Stimulated activated CD4-positive, alpha-beta T cell treated with anti-CD3 and anti-CD28 coated beads, Interleukin-1b, Interleukin-23, amount 100 ng/mL, for 1 hour (primary cell): ENCODE data around the gene RRP7A.
"Not testable (repeated sequence)": the region's sequence is repeated elsewhere in the genome, so short reads cannot be mapped to it uniquely, and the experiment has no call there.

Experiments
- DNase-seq, 2 donors: peaks; one replicate each; pipeline ENCODE4 v3.0.0-alpha.2; 2020; ENCODE audit warnings: low read depth in 2 of 2

Gene RRP7A

GRCh38 chr22:42519525-42520401 is at the start of gene RRP7A:
Gene RRP7A, minus strand, starts transcription at chr22:42519796. Its CDS starts 10 bp downstream, at chr22:42519786.
- peak; percentile 66 to 75 for DNase-seq

GRCh38 chr22:42567950-42568349 is 48.4 kb upstream of the RRP7A start:
- DNase-seq: not testable (repeated sequence)

DNA sequence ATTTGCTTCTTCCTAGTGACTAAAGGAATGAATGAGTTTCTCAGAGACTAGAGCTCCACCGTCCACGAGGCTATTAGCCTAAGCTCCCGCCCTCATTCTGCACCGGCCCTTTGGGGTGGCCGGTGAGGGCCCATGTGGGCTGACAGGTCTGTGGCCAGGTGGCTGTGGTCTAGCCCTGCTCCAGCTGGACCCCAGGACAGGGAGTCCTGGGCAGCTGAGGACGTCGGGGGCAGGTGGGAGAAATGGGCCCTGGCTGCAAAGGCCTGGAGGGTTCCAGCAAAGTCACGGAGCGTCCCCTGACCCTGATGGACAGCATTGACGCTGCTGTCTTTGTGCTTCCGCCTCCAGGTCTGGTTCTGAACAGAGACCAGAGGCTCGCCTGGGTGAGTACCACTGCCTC is 46.4 kb upstream of the RRP7A start:
- no peak for DNase-seq

GRCh38 chr22:42564699-42565098 is 45.1 kb upstream of the RRP7A start:
- no peak for DNase-seq

GRCh38 chr22:42563943-42564342 is 44.3 kb upstream of the RRP7A start:
- DNase-seq: not testable (repeated sequence)

GRCh38 chr22:42562684-42563083 is 43.1 kb upstream of the RRP7A start:
- no peak for DNase-seq

DNA sequence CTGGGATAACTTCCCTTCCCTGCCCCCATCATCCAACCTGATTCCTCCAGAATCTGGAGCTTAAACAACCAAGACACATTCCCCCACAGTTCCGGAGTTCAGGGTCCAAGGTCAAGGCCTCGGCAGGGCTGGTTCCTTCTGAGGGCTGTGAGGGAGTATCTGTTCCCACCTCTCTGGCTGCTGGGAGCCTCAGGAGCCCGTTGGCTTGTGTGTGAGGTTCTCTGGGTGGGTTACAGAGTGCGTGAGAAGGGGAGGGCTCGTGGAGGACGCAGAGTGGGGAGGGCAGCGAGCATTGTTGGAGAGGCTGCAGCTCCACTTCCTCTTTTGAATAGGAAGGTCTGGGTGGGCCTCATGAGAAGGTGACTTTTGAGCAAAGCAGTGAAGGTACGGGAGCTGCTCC is 42.7 kb upstream of the RRP7A start:
- DNase-seq: no peak

DNA sequence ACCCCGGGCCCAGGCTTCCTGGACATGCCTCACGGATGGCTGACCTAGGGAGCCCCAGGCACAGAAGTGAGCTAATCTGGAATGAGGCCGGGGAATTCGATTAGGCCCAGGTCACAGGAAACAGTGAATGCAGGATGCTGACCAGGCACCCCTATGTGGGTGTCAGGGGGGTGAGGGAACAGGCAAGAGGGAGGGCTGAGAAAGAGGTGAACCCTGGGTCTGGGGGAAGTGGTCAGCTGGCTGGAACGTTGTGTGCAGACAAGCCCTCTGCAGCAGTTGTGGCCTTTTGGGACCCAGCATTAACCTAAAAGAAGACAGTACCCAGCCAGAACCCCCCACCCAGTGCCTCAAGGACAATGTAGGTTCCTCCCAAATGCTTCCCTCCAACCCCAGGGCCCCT is 42.3 kb upstream of the RRP7A start:
- no peak for DNase-seq

DNA sequence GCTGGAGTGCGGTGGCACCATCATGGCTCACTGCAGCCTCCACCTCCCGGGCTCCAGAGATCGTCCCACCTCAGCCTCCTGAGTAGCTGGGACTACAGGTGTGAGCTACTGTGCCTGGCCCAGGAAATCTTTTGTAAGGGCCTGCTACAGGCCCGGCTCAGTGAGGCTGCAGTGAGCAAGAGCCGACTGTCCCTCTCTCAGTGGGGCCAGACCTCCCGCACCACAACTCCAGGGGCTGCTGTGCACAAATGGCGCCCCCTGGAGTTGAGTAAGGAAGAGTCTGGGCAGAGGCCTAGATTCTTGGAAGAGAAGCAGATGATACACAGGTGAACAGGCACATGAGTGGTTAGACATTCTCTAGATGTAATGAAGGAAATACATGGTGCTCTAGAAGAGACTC is 41.2 kb upstream of the RRP7A start:
- DNase-seq: no peak

DNA sequence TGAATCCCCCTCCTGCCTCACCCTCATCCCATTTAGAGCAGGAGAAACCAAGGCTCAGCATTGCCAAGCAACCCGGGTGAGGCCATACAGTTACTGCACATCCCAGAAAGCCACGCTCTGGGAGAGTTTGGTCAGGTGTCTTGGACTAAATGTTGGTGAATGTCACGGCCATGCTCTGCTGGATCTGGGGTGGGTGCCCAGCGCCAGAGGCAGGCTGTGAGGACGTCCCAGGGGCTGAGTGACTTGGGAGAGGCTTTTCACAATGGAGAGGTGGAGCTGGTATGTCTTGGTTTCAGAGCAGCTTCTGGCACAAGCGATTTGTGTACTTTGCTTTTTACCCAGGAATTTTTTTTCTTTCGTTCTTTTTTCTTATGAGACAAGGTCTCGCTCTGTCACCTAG is 40.8 kb upstream of the RRP7A start:
- no peak for DNase-seq

- peak; percentile 69 to 81 for DNase-seq
Measured at GRCh38 chr22:42553475-42554361, 34.1 kb upstream of the RRP7A start, which contains the start of gene SERHL2. Gene SERHL2, plus strand, starts transcription at chr22:42553956. Its CDS starts 65 bp downstream, at chr22:42554021.

DNA sequence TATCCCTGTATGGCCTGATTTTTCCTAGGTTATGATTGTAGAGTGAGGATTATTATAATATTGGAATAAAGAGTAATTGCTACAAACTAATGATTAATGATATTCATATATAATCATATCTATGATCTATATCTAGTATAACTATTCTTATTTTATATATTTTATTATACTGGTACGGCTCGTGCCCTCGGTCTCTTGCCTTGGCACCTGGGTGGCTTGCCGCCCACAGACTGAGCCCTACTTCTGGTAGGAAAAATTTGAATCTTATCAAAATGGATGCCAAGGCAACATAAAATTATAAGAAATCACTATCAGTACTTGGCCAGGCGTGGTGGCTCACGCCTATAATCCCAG is 32.7 kb upstream of the RRP7A start:
- DNase-seq: not testable (repeated sequence)

DNA sequence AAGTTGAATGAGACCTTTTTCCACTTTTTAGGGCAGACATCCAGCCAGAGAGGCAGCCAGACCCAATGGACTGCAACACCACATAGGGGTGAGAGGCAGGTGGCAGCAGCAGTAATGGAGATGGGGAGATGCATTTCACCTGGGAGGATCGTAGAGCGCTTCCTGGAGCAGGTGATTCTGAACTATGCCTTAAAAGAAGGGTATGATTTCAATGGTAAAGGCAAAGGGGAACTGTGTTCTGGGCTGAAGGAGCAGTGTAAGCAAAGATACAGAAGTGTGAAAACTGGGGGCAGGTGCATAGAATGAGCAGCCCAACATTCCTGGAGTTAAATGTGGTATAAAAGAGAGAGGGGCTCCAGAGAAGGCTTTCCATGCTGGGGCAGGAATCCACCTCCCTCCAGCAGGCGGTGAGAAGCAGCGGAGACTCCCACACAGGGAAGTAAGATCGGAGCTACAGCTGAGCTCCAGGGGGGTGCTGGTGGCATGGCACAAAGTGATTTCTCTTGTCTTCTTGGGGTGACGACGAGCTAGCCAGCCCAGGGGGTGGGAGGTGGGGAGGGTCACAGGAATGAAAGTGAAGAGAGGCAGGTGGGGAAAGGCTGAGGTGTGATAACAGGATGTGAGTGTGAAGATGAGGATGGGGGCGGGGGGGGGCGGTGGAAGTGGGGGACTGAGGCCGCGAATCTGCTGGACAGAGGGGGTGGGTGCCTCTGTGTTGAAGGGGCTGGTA is 29.9 kb upstream of the RRP7A start:
- DNase-seq: no peak

GRCh38 chr22:42548597-42549330 is 29.2 kb upstream of the RRP7A start:
- no peak for DNase-seq

DNA sequence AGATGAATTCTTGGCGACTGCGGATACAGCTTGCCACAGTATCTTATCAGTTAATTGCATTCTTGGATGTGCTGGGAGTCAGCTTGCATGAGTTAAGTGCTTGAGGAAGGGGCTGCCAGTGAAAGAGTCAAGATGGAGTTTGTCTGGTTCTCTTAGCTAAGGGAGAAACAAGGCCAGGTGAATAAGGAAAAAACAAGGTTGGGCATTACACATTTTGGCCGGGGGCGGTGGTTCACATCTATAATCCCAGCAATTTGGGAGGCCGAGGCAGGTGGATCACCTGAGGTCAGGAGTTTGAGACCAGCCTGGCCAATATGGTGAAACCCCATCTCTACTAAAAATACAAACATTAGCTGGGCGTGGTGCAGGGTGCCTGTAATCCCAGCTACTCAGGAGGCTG is 28.5 kb upstream of the RRP7A start:
- not testable (repeated sequence) for DNase-seq

DNA sequence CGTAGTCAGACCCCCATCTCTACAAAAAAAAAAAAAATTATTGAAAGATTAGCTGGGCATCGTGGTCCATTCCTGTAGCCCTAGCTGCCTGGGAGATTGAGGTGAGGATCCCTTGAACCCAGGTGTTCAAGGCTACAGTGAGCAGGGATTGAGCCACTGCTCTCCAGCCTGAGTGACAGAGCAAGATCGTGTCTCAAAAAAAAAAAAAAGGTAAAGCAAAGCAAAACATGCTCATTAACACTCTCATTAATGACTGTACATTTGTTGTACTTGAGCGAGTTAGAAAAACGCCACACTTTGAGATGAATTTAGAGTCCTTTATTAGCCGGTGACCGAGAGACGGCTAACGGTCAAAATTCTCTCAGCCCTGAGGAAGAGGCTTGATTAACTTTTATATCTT is 28.0 kb upstream of the RRP7A start:
- DNase-seq: no peak

GRCh38 chr22:42544686-42545085 is 25.1 kb upstream of the RRP7A start:
- no peak for DNase-seq

- not testable (repeated sequence) for DNase-seq
Measured at GRCh38 chr22:42539236-42539771, 19.7 kb upstream of the RRP7A start.

DNA sequence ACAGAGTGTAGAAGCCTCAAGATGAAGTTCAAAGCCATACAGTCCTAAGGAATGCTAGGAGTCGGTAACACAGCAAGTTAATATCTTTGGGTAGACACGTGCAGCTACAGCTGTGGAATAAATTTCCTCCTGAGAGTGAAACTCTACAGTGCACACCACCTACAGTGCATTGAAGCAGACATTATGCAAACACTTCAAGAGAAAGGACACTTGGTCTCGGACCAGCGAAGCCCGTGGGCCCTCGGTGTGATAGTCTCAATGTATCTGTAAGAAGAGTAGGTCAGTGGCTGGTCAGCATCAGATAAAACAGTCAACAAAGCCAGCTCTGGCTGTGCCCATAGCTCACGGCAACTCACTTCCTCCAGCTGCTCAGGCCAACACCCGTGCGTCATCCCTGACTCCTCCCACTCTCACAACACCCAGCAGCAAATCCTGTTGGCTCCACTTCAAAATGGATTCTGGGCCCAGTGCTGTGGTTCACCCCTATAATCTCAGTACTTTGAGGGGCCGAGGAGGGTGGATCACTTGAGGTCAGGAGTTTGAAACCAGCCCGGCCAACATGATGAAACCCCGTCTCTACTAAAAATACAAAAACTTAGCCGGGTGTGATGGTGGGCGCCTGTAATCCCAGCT is 17.7 kb upstream of the RRP7A start:
- not testable (repeated sequence) for DNase-seq

GRCh38 chr22:42536634-42537033 is 17.0 kb upstream of the RRP7A start:
- DNase-seq: not testable (repeated sequence)
